Coronary artery (tissue), 2 donors: Measurements from ENCODE around the gene RAI2.

Experiments used
- DNase-seq: peaks from one replicate; pipeline ENCODE4 v3.0.0-alpha.2; 2017; ENCODE audit warnings: low spot score
- H3K27ac ChIP-seq, 2 donors: fragments of 200-600 bp; sonication (generic); one replicate each; pipeline ENCODE4 v1.5.1; 2016 to 2019
- H3K4me3 ChIP-seq: fragments of 200-600 bp; sonication (generic); 2 replicates; pipeline ENCODE4 v1.5.1; 2016; ENCODE audit warnings: mild to moderate bottlenecking, moderate library complexity
- CTCF ChIP-seq: fragments of 200-600 bp; sonication (generic); IDR thresholded peaks from one replicate; pipeline ENCODE4 v1.5.1; 2019; ENCODE audit warnings: antibody characterized with exemption

The RAI2 gene

GRCh38 chrX:17829566-17829965, 31.5 kb downstream of the RAI2 start:
- Histone ChIP-seq H3K27ac (no peak overlapping the region), H3K4me3 (no peak overlapping the region)
- DNase-seq: no peak
- no peak for TF ChIP-seq CTCF

- Histone ChIP-seq H3K27ac (no peak overlapping the region), H3K4me3 (no peak overlapping the region)
- DNase-seq: no peak
- no peak for TF ChIP-seq CTCF
Measured at GRCh38 chrX:17828171-17828570, 32.9 kb downstream of the RAI2 start.

GRCh38 chrX:17826609-17827496, 34.2 kb downstream of the RAI2 start:
- H3K27ac ChIP-seq: no peak overlapping the region
- no peak for TF ChIP-seq CTCF
- DNase-seq: no peak
- no peak overlapping the region for H3K4me3 ChIP-seq

- no peak for DNase-seq
- Histone ChIP-seq H3K27ac (no peak overlapping the region), H3K4me3 (no peak overlapping the region)
- TF ChIP-seq CTCF: no peak
Measured at GRCh38 chrX:17824980-17825379, 36.1 kb downstream of the RAI2 start.

- TF ChIP-seq CTCF: no peak
- DNase-seq: no peak
- Histone ChIP-seq H3K4me3 (no peak overlapping the region), H3K27ac (no peak overlapping the region)
Measured at GRCh38 chrX:17822351-17822750, 38.7 kb downstream of the RAI2 start.

- TF ChIP-seq CTCF: no peak
- no peak for DNase-seq
- H3K4me3 ChIP-seq: no peak overlapping the region
- no peak overlapping the region for H3K27ac ChIP-seq
Measured at GRCh38 chrX:17820100-17820499, 41.0 kb downstream of the RAI2 start.

GRCh38 chrX:17818726-17819125, 42.4 kb downstream of the RAI2 start:
- H3K27ac ChIP-seq: no peak overlapping the region

More at GRCh38 chrX:17818726-17819125, 42.4 kb downstream of the RAI2 start:
- H3K4me3 ChIP-seq: no peak overlapping the region
- DNase-seq: no peak
- TF ChIP-seq CTCF: no peak
